Liver (tissue), 9 donors: ENCODE results near the gene TTC28. TPM values are rescaled to one million over a fixed set of nuclear protein-coding genes. Genes with fewer than 3 reads are reported as not detected.
A peak's percentile ranks its signal among the peaks of the same experiment; 100 is the strongest.

Experiments used
- DNase-seq: peaks from one replicate; pipeline ENCODE4 v3.0.0-alpha.2; 2017; ENCODE audit warnings: low spot score
- H3K27ac ChIP-seq, 2 donors: one replicate each; pipeline ENCODE4 v1.7.0; 2013; ENCODE audit warnings: inconsistent platforms in 2 of 2, low read length in 2 of 2, control low read depth in 1 of 2, low read depth in 1 of 2, mild to moderate bottlenecking in 1 of 2
- H3K27me3 ChIP-seq, 4 donors: one replicate each; pipeline versions ENCODE4 v1.6.1 to v1.7.0; 2013; ENCODE audit warnings: low read length in 3 of 4, inconsistent platforms in 1 of 4, mild to moderate bottlenecking in 1 of 4, moderate library complexity in 1 of 4; ENCODE audit not compliant: control insufficient read depth in 4 of 4, insufficient read depth in 4 of 4
- H3K36me3 ChIP-seq, 4 donors: one replicate each; pipeline versions ENCODE4 v1.6.1 to v1.7.0; 2013; ENCODE audit warnings: low read length in 3 of 4, mild to moderate bottlenecking in 3 of 4, low read depth in 1 of 4, moderate library complexity in 1 of 4; ENCODE audit not compliant: control insufficient read depth in 4 of 4, insufficient read depth in 3 of 4
- H3K4me1 ChIP-seq, 4 donors: one replicate each; pipeline versions ENCODE4 v1.6.1 to v1.7.0; 2013; ENCODE audit warnings: low read length in 3 of 4, mild to moderate bottlenecking in 3 of 4, moderate library complexity in 1 of 4; ENCODE audit not compliant: control insufficient read depth in 4 of 4, insufficient read depth in 4 of 4
- H3K4me3 ChIP-seq, 3 donors: one replicate each; pipeline versions ENCODE4 v1.6.1 to v1.7.0; 2013; ENCODE audit warnings: low read length in 3 of 3, control low read depth in 1 of 3, low read depth in 1 of 3, mild to moderate bottlenecking in 1 of 3
- H3K9ac ChIP-seq, 2 donors: one replicate each; pipeline ENCODE4 v1.7.0; 2013; ENCODE audit warnings: low read length in 2 of 2, mild to moderate bottlenecking in 2 of 2, moderate library complexity in 2 of 2, control low read depth in 1 of 2, low read depth in 1 of 2
- H3K9me3 ChIP-seq, 4 donors: one replicate each; pipeline versions ENCODE4 v1.6.1 to v1.7.0; 2013; ENCODE audit warnings: low read length in 3 of 4; ENCODE audit not compliant: control insufficient read depth in 4 of 4
- ATF3 ChIP-seq: IDR thresholded peaks from 2 replicates; pipeline ENCODE4 v1.6.1; 2016; ENCODE audit warnings: antibody characterized with exemption
- EGR1 ChIP-seq, 2 donors: IDR thresholded peaks; 2 replicates each; pipeline ENCODE4 v1.6.1; 2016 to 2018; ENCODE audit warnings: antibody characterized with exemption in 2 of 2, low read depth in 2 of 2
- FOXA2 ChIP-seq: IDR thresholded peaks from 2 replicates; pipeline ENCODE4 v1.6.1; 2016; ENCODE audit warnings: antibody characterized with exemption
- GABPA ChIP-seq, 2 donors: IDR thresholded peaks in 1 of 2; conservative IDR thresholded peaks in 1 of 2; 2 replicates each; pipeline ENCODE4 v1.6.1; 2016; ENCODE audit warnings: antibody characterized with exemption in 2 of 2, mild to moderate bottlenecking in 1 of 2, moderate library complexity in 1 of 2
- HNF4G ChIP-seq: IDR thresholded peaks from 2 replicates; pipeline ENCODE4 v1.6.1; 2016; ENCODE audit warnings: antibody characterized with exemption
- JUND ChIP-seq, 2 donors: IDR thresholded peaks; 2 replicates each; pipeline ENCODE4 v1.6.1; 2016; ENCODE audit warnings: antibody characterized with exemption in 2 of 2
- NR2F2 ChIP-seq: IDR thresholded peaks from 2 replicates; pipeline ENCODE4 v1.6.1; 2016; ENCODE audit warnings: antibody characterized with exemption
- RAD21 ChIP-seq, 2 donors: IDR thresholded peaks; 2 replicates each; pipeline ENCODE4 v1.6.1; 2016; ENCODE audit warnings: antibody characterized with exemption in 2 of 2, mild to moderate bottlenecking in 2 of 2
- RXRA ChIP-seq, 2 donors: IDR thresholded peaks; 2 replicates each; pipeline ENCODE4 v1.6.1; 2017 to 2018; ENCODE audit warnings: antibody characterized with exemption in 2 of 2, mild to moderate bottlenecking in 1 of 2
- SP1 ChIP-seq: IDR thresholded peaks from 2 replicates; pipeline ENCODE4 v1.6.1; 2018; ENCODE audit warnings: antibody characterized with exemption, mild to moderate bottlenecking
- YY1 ChIP-seq: IDR thresholded peaks from 2 replicates; pipeline ENCODE4 v1.6.1; 2016; ENCODE audit warnings: antibody characterized with exemption, mild to moderate bottlenecking
- ZBTB33 ChIP-seq: IDR thresholded peaks from 2 replicates; pipeline ENCODE4 v1.6.1; 2016; ENCODE audit warnings: antibody characterized with exemption
- WGBS: extraction: QIAGEN DNeasy Blood & Tissue Kit; methylation state at CpG from one replicate; pipeline ENCODE4 v1.1.7; 2013; 5-methylcytosine and 5-hydroxymethylcytosine counted together
- polyA plus RNA-seq, 2 donors: library from polyadenylated mRNA; stranded (reverse) in 1 of 2; unstranded in 1 of 2; fragments of 200-250 nt in 1 of 2; fragments of >200 nt in 1 of 2; fragmentation: Nextera tagmentation in 1 of 2; extraction: Ambion mirVana in 1 of 2; gene quantifications; one replicate each; pipeline versions ENCODE4 v1.2.1 to v1.2.3, GENCODE V29; 2013 to 2015
- total RNA-seq, 2 donors: library from RNA; depleted of rRNA; stranded (reverse); fragments of >200 nt; gene quantifications; one replicate each; pipeline ENCODE4 v1.2.3, GENCODE V29; 2014
- TF ChIP-seq, protein P1 (sequence below): IDR thresholded peaks from 2 replicates; pipeline ENCODE4 v1.6.1; 2016; ENCODE audit warnings: antibody characterized with exemption
- TF ChIP-seq, protein P2 (sequence below): fragments of 150-350 bp; IDR thresholded peaks from 2 replicates; pipeline ENCODE4 v1.5.1; 2017; ENCODE audit warnings: improper control_type of control experiment, low read depth, low read length; ENCODE audit not compliant: missing input control
- TF ChIP-seq, protein P3 (sequence below): IDR thresholded peaks from 2 replicates; pipeline ENCODE4 v1.6.1; 2016; ENCODE audit warnings: antibody characterized with exemption, mild to moderate bottlenecking
- donor health status: healthy.
- donor health status: healthy.
- donor health status: healthy.
- donor health status: healthy.
- donor health status: healthy.

The TTC28 gene
- total and polyA plus RNA-seq, 4 donors: 4.2 to 19.4 (median 5.9) TPM

DNA sequence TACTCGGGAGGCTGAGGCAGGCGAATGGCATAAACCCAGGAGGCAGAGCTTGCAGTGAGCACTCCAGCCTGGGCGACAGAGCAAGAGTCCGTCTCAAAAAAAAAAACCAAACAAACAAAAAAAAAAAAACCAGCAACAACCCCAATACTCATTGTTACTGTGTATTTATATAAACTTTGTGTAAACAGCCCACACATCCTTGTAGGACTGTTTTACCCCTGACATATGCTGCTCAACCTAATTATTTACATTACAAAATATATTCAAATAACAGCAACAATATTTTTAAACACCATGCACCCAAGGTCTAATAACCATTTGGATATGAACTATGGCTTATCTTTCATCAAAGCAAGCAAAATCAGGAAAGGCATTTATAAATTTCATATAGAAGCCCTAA is 284.1 kb downstream of the TTC28 start:
- H3K4me1 ChIP-seq: peaks cover 4 to 23% (median 17%) of the 10 kb centered on the region in 4 donors
- H3K27ac ChIP-seq: peak overlapping the region; percentile 62 to 87
- no peaks in the 10 kb centered on the region for H3K36me3 ChIP-seq
- no peak overlapping the region for H3K4me3 ChIP-seq
- DNase-seq: no peak
- H3K9ac ChIP-seq: no peak overlapping the region
- 66% methylated on average over 4 of the region's 4 CpGs for WGBS
- no peaks in the 10 kb centered on the region for H3K27me3 ChIP-seq
- TF ChIP-seq SP1 (no peak), RAD21 (IDR thresholded peaks at IDR 0.05) (no peak), NR2F2 (no peak), FOXA2 (no peak), HNF4G (no peak), ATF3 (no peak), EGR1 (IDR thresholded peaks at IDR 0.05; ENCODE audit: low read depth in 2 of 2) (no peak), YY1 (no peak), RXRA (IDR thresholded peaks at IDR 0.05) (no peak)
- TF ChIP-seq, protein P1, sequence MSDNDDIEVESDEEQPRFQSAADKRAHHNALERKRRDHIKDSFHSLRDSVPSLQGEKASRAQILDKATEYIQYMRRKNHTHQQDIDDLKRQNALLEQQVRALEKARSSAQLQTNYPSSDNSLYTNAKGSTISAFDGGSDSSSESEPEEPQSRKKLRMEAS: no peak
- TF ChIP-seq, protein P2, sequence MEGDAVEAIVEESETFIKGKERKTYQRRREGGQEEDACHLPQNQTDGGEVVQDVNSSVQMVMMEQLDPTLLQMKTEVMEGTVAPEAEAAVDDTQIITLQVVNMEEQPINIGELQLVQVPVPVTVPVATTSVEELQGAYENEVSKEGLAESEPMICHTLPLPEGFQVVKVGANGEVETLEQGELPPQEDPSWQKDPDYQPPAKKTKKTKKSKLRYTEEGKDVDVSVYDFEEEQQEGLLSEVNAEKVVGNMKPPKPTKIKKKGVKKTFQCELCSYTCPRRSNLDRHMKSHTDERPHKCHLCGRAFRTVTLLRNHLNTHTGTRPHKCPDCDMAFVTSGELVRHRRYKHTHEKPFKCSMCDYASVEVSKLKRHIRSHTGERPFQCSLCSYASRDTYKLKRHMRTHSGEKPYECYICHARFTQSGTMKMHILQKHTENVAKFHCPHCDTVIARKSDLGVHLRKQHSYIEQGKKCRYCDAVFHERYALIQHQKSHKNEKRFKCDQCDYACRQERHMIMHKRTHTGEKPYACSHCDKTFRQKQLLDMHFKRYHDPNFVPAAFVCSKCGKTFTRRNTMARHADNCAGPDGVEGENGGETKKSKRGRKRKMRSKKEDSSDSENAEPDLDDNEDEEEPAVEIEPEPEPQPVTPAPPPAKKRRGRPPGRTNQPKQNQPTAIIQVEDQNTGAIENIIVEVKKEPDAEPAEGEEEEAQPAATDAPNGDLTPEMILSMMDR: no peak
- no peaks in the 10 kb centered on the region for H3K9me3 ChIP-seq

DNA sequence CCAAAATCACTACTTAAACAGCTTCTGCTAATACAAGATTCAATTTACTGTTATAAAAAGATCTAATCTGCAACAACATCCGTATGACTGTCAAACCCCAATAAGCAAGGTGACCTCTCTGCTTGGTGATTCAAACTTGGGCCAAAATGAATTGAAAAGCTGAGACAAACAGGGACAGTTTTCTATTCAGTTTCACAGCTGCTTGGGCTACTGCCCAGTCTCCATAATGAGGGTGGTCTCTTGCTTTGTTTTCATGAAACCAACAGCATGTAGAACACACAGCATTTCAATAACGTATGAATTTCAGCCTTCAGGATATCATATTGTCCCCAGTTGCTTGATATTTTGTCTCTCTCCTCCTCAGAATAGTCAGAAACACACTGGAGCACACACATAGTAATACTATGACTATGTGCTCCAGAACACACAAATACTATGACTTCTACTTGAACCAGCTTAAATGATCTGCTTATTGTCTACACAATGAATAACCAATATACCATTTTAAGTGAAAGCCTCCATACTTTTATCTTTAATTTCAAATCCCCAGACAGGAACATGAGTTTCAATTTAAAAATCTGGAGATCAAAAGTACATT is 285.0 kb downstream of the TTC28 start:
- H3K36me3 ChIP-seq: no peaks in the 10 kb centered on the region
- TF ChIP-seq SP1 (no peak), ATF3 (no peak), ZBTB33 (no peak), YY1 (no peak), RAD21 (IDR thresholded peaks at IDR 0.05) (no peak), NR2F2 (no peak), FOXA2 (no peak), GABPA (IDR thresholded peaks at IDR 0.05 in 1 of 2, conservative IDR thresholded peaks at IDR 0.05 in 1 of 2) (no peak), RXRA (IDR thresholded peaks at IDR 0.05) (no peak), JUND (IDR thresholded peaks at IDR 0.05) (no peak)
- TF ChIP-seq, protein P3, sequence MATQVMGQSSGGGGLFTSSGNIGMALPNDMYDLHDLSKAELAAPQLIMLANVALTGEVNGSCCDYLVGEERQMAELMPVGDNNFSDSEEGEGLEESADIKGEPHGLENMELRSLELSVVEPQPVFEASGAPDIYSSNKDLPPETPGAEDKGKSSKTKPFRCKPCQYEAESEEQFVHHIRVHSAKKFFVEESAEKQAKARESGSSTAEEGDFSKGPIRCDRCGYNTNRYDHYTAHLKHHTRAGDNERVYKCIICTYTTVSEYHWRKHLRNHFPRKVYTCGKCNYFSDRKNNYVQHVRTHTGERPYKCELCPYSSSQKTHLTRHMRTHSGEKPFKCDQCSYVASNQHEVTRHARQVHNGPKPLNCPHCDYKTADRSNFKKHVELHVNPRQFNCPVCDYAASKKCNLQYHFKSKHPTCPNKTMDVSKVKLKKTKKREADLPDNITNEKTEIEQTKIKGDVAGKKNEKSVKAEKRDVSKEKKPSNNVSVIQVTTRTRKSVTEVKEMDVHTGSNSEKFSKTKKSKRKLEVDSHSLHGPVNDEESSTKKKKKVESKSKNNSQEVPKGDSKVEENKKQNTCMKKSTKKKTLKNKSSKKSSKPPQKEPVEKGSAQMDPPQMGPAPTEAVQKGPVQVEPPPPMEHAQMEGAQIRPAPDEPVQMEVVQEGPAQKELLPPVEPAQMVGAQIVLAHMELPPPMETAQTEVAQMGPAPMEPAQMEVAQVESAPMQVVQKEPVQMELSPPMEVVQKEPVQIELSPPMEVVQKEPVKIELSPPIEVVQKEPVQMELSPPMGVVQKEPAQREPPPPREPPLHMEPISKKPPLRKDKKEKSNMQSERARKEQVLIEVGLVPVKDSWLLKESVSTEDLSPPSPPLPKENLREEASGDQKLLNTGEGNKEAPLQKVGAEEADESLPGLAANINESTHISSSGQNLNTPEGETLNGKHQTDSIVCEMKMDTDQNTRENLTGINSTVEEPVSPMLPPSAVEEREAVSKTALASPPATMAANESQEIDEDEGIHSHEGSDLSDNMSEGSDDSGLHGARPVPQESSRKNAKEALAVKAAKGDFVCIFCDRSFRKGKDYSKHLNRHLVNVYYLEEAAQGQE: no peak
- TF ChIP-seq, protein P2: no peak
- TF ChIP-seq, protein P1: no peak
- peaks cover 4 to 23% (median 17%) of the 10 kb centered on the region in 4 donors for H3K4me1 ChIP-seq
- no peak overlapping the region for H3K4me3 ChIP-seq
- H3K27me3 ChIP-seq: no peaks in the 10 kb centered on the region
- H3K9ac ChIP-seq: no peak overlapping the region
- no peaks in the 10 kb centered on the region for H3K9me3 ChIP-seq
- WGBS: 87% methylated on average over 2 of the region's 2 CpGs
- no peak overlapping the region for H3K27ac ChIP-seq
- DNase-seq: no peak
